CD14-positive monocyte (primary cell): ENCODE measurements around the gene RFK. TPM values are rescaled to one million over a fixed set of nuclear protein-coding genes. Genes with fewer than 3 reads are reported as not detected.
A peak's percentile ranks its signal among the peaks of the same experiment; 100 is the strongest.

Source experiments
- DNase-seq, 3 donors: peaks; one replicate each; pipeline ENCODE4 v3.0.0-alpha.2; 2011 to 2022
- H2AFZ ChIP-seq: 2 replicates; pipeline ENCODE4 v1.6.0; 2012; ENCODE audit warnings: mild to moderate bottlenecking, low read depth, low read length, inconsistent platforms; ENCODE audit not compliant: insufficient read depth, poor library complexity, severe bottlenecking
- H3K27ac ChIP-seq, 2 donors: 1 replicate in 1 of 2; 2 replicates in 1 of 2; pipeline ENCODE4 v1.5.1; 2012 to 2013; ENCODE audit warnings: low read length in 2 of 2, control low read depth in 1 of 2, inconsistent platforms in 1 of 2, low read depth in 1 of 2, mild to moderate bottlenecking in 1 of 2
- H3K27me3 ChIP-seq, 2 donors: one replicate each; pipeline versions ENCODE4 v1.6.0 to v1.6.1; 2011 to 2013; ENCODE audit warnings: low read length in 2 of 2; ENCODE audit not compliant: control insufficient read depth in 2 of 2, insufficient read depth in 2 of 2
- H3K36me3 ChIP-seq, 2 donors: replicated peaks in 1 of 2; 1 replicate in 1 of 2; 2 replicates in 1 of 2; pipeline versions ENCODE4 v1.5.1 to v1.6.1; 2012 to 2013; ENCODE audit warnings: low read length in 2 of 2, control low read depth in 1 of 2, inconsistent platforms in 1 of 2, mild to moderate bottlenecking in 1 of 2; ENCODE audit not compliant: insufficient read depth in 2 of 2, control insufficient read depth in 1 of 2
- H3K4me1 ChIP-seq, 2 donors: 1 replicate in 1 of 2; 2 replicates in 1 of 2; pipeline versions ENCODE4 v1.5.1 to v1.6.1; 2012 to 2013; ENCODE audit warnings: low read length in 2 of 2, control low read depth in 1 of 2, inconsistent platforms in 1 of 2, mild to moderate bottlenecking in 1 of 2, moderate library complexity in 1 of 2; ENCODE audit not compliant: insufficient read depth in 2 of 2, control insufficient read depth in 1 of 2
- H3K4me2 ChIP-seq: replicated peaks from 2 replicates; pipeline ENCODE3; 2012; ENCODE audit warnings: low read length, moderate library complexity, mild to moderate bottlenecking; ENCODE audit not compliant: poor library complexity, severe bottlenecking; ENCODE audit errors: extremely low read depth
- H3K4me3 ChIP-seq, 3 experiments: fragments of 200-600 bp in 1 of 3; sonication (generic) in 1 of 3; replicated peaks in 1 of 3; 1 replicate in 2 of 3; 2 replicates in 1 of 3; pipeline ENCODE4 v1.5.1; 2011 to 2013; ENCODE audit warnings: low read length in 3 of 3, mild to moderate bottlenecking in 3 of 3, control low read depth in 2 of 3, low read depth in 2 of 3, inconsistent platforms in 1 of 3, moderate library complexity in 1 of 3
- H3K79me2 ChIP-seq: 2 replicates; pipeline ENCODE4 v1.6.0; 2012; ENCODE audit warnings: mild to moderate bottlenecking, control low read depth, inconsistent platforms, low read length, moderate library complexity; ENCODE audit not compliant: insufficient read depth
- H3K9ac ChIP-seq: 2 replicates; pipeline ENCODE4 v1.6.0; 2017; ENCODE audit warnings: low read length, mild to moderate bottlenecking; ENCODE audit not compliant: insufficient read depth, poor library complexity, severe bottlenecking
- H3K9me3 ChIP-seq, 2 donors: replicated peaks in 1 of 2; 1 replicate in 1 of 2; 2 replicates in 1 of 2; pipeline versions ENCODE4 v1.5.1 to v1.6.1; 2012 to 2013; ENCODE audit warnings: low read length in 2 of 2, control low read depth in 1 of 2; ENCODE audit not compliant: control insufficient read depth in 1 of 2, insufficient read depth in 1 of 2
- H4K20me1 ChIP-seq: 2 replicates; pipeline ENCODE4 v1.6.0; 2012; ENCODE audit warnings: mild to moderate bottlenecking, low read length, control low read depth, moderate library complexity; ENCODE audit not compliant: insufficient read depth
- H3K27ac Mint-ChIP-seq, 7 donors: one replicate each; pipeline ENCODE4 v1.8.0; 2020; ENCODE audit warnings: mild to moderate bottlenecking in 7 of 7, mixed read lengths in 7 of 7, moderate library complexity in 6 of 7, inconsistent platforms in 2 of 7
- H3K27me3 Mint-ChIP-seq, 3 donors: one replicate each; pipeline ENCODE4 v1.8.0; 2021 to 2022; ENCODE audit warnings: low read depth in 3 of 3, mild to moderate bottlenecking in 3 of 3, mixed read lengths in 3 of 3, moderate library complexity in 3 of 3, inconsistent platforms in 1 of 3
- H3K36me3 Mint-ChIP-seq, 2 donors: one replicate each; pipeline ENCODE4 v1.8.0; 2020; ENCODE audit warnings: mixed read lengths in 2 of 2, inconsistent platforms in 1 of 2, mild to moderate bottlenecking in 1 of 2
- H3K4me1 Mint-ChIP-seq: one replicate; pipeline ENCODE4 v1.8.0; 2020; ENCODE audit warnings: mild to moderate bottlenecking, mixed read lengths
- H3K4me3 Mint-ChIP-seq, 2 donors: one replicate each; pipeline ENCODE4 v1.8.0; 2020; ENCODE audit warnings: mild to moderate bottlenecking in 2 of 2, mixed read lengths in 2 of 2, moderate library complexity in 1 of 2
- H3K9me3 Mint-ChIP-seq, 7 donors: one replicate each; pipeline ENCODE4 v1.8.0; 2020 to 2022; ENCODE audit warnings: mixed read lengths in 7 of 7, mild to moderate bottlenecking in 6 of 7, moderate library complexity in 6 of 7, inconsistent platforms in 2 of 7
- WGBS: methylation state at CpG from one replicate; pipeline ENCODE4 v1.1.5; 2013; ENCODE audit warnings: missing lambda C conversion rate; ENCODE audit not compliant: insufficient coverage; 5-methylcytosine and 5-hydroxymethylcytosine counted together
- intact Hi-C, 2 donors: fragments of 100-400 bp; cut with micrococcal nuclease; formaldehyde crosslinking; loops; one replicate each; pipeline versions ENCODE4 v1.15.0 to v1.15.1; 2023
- polyA plus RNA-seq, 3 donors: library from polyadenylated mRNA; depleted of rRNA in 1 of 3; unstranded in 2 of 3; stranded (reverse) in 1 of 3; fragments of 300-500 nt in 2 of 3; fragments of >200 nt in 1 of 3; fragmentation: Illumina TruSeq in 2 of 3; gene quantifications; 1 replicate in 2 of 3; 2 replicates in 1 of 3; pipeline ENCODE4 v1.2.3, GENCODE V29; 2012 to 2021
- TF ChIP-seq, protein P1 (sequence below): fragments of 200-600 bp; IDR thresholded peaks from one replicate; pipeline ENCODE4 v1.8.0; 2022; ENCODE audit warnings: antibody characterized with exemption, mild to moderate bottlenecking

The RFK gene
- polyA plus RNA-seq, 3 donors = 5.9 to 46.6 (median 44.4) TPM

DNA sequence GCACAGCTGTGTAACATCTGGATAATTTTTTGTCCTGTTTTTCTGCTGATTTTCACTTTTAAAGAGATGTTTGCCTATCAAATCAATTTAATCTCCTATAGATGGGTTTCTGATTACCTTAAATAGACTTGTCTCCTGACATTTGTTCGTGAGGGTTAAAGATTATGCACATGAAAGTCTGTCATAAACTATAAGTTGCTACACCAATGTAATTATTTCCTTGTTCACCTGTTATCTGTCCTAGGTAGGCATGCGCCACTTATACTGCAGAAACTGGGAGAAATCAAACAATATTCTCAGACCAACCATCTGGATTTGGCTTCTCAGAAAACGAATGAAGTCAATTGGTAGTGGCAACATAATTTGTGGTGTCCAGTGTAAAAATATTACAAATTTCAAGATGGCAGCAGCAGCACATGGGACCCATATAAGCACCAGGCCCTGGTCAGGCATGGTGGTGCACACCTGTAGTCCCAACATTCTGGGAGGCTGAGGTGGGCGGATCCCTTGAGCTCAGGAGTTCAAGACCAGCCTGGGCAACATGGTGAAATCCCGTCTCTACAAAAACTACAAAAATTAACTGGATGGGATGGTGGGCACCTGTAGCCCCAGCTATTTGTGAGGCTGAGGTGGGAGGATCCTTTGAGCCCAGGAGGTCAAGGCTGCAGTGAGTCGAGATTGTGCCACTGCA is 20.3 kb downstream of the RFK start:
- H3K4me2 ChIP-seq = no peak overlapping the region
- no peaks in the 10 kb centered on the region for H3K27me3 Mint-ChIP-seq
- no peaks in the 10 kb centered on the region for H3K27me3 ChIP-seq
- TF ChIP-seq, protein P1, sequence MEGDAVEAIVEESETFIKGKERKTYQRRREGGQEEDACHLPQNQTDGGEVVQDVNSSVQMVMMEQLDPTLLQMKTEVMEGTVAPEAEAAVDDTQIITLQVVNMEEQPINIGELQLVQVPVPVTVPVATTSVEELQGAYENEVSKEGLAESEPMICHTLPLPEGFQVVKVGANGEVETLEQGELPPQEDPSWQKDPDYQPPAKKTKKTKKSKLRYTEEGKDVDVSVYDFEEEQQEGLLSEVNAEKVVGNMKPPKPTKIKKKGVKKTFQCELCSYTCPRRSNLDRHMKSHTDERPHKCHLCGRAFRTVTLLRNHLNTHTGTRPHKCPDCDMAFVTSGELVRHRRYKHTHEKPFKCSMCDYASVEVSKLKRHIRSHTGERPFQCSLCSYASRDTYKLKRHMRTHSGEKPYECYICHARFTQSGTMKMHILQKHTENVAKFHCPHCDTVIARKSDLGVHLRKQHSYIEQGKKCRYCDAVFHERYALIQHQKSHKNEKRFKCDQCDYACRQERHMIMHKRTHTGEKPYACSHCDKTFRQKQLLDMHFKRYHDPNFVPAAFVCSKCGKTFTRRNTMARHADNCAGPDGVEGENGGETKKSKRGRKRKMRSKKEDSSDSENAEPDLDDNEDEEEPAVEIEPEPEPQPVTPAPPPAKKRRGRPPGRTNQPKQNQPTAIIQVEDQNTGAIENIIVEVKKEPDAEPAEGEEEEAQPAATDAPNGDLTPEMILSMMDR = no peak
- WGBS = 100% methylated on average over 4 of the region's 6 CpGs
- H3K27ac ChIP-seq = no peak overlapping the region
- intact Hi-C loops = no loop called here
- H3K9me3 ChIP-seq = no peaks in the 10 kb centered on the region
- no peak overlapping the region for H3K9ac ChIP-seq
- peaks cover 34% of the 10 kb centered on the region for H3K4me1 Mint-ChIP-seq
- H3K4me3 Mint-ChIP-seq = no peak overlapping the region
- H3K36me3 ChIP-seq = no peaks in the 10 kb centered on the region
- no peaks in the 10 kb centered on the region for H4K20me1 ChIP-seq
- no peaks in the 10 kb centered on the region for H3K36me3 Mint-ChIP-seq
- H3K4me3 ChIP-seq = no peak overlapping the region
- no peaks in the 10 kb centered on the region for H3K9me3 Mint-ChIP-seq
- no peak overlapping the region for H3K27ac Mint-ChIP-seq
- H3K79me2 ChIP-seq = no peaks in the 10 kb centered on the region
- peaks cover 27 to 31% of the 10 kb centered on the region in 2 donors for H3K4me1 ChIP-seq
- no peak for DNase-seq
- H2AFZ ChIP-seq = no peak overlapping the region

DNA sequence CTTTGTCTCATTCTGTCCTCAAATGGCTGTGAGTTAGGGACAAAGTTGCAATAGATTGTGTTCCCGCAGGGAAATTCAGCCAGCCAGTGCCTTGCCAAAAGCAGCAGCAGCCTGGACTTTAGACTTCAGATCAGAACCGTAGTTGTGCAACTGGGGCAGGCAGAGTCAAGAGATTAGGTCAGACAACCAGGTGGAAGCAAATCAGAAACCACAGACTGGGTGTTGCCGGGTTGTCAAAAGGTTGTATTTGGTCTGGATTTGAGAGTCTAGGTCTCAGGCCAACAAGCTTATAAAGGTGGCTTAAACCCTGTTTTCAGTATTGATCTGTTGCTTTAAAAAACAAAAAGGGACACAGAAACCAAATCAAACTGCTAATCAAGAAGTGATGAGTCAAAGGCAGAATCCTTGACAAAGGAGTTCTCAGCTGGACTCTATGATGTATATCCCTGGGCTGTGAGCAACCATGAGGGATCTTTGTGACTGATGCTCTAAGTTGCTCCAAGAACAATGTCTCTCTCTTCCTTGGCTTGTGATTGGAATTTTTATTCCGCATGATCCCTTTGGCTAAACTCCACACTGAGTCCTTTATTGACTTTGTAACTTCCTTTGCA is 20.9 kb downstream of the RFK start:
- H2AFZ ChIP-seq = no peak overlapping the region
- TF ChIP-seq, protein P1 = no peak
- no peak overlapping the region for H3K4me3 ChIP-seq
- no peaks in the 10 kb centered on the region for H3K9me3 ChIP-seq
- intact Hi-C loops = no loop called here
- Mint-ChIP-seq H3K27ac (peak overlapping the region in 4 of 7 donors; percentile 41 to 63 (median 48)), H3K36me3 (no peaks in the 10 kb centered on the region), H3K9me3 (no peaks in the 10 kb centered on the region), H3K27me3 (no peaks in the 10 kb centered on the region), H3K4me1 (peaks cover 33% of the 10 kb centered on the region), H3K4me3 (no peak overlapping the region)
- no peak overlapping the region for H3K27ac ChIP-seq
- H3K4me1 ChIP-seq = peaks cover 27 to 31% of the 10 kb centered on the region in 2 donors
- no peaks in the 10 kb centered on the region for H3K79me2 ChIP-seq
- H3K4me2 ChIP-seq = no peak overlapping the region
- no peak overlapping the region for H3K9ac ChIP-seq
- H3K27me3 ChIP-seq = no peaks in the 10 kb centered on the region
- H4K20me1 ChIP-seq = no peaks in the 10 kb centered on the region
- whole genome bisulfite sequencing = 73% methylated on average over 3 of the region's 4 CpGs
- no peaks in the 10 kb centered on the region for H3K36me3 ChIP-seq
- no peak for DNase-seq
